ENCODE measurements around the gene MAMLD1. TPM values are rescaled to one million over a fixed set of nuclear protein-coding genes. Genes with fewer than 3 reads are reported as not detected.

MAMLD1 gene
- total and polyA plus RNA-seq, 2 experiments from 2014 or later: 2.1 to 2.4 TPM

- Histone ChIP-seq H3K79me2 (no peaks in the 10 kb centered on the region), H3K4me3 (no peak overlapping the region), H3K9me3 (ENCODE audit: low read depth) (no peaks in the 10 kb centered on the region), H3K4me1 (ENCODE audit: insufficient read depth) (no peaks in the 10 kb centered on the region), H3K9me2 (replicated peaks; ENCODE audit: insufficient read depth) (no peaks in the 10 kb centered on the region), H3K36me3 (replicated peaks; ENCODE audit: insufficient read depth, low read depth) (no peaks in the 10 kb centered on the region), H2AFZ (no peak overlapping the region), H4K20me1 (ENCODE audit: insufficient read depth, poor library complexity, severe bottlenecking) (no peaks in the 10 kb centered on the region), H3K27ac (no peak overlapping the region), H3K4me2 (no peak overlapping the region), H3K27me3 (no peaks in the 10 kb centered on the region)
- DNase-seq (ENCODE audit: low spot score): no peak
- TF ChIP-seq CTCF (IDR thresholded peaks at IDR 0.05; ENCODE audit: poor library complexity) (no peak), EZH2 (IDR thresholded peaks at IDR 0.05; ENCODE audit: borderline replicate concordance) (no peak), EZH2phosphoT487 (IDR thresholded peaks at IDR 0.05; ENCODE audit: low read depth, severe bottlenecking, unreplicated experiment) (no peak)
- WGBS (ENCODE audit: low lambda C conversion rate, missing lambda C conversion rate): 76% methylated on average over 2 of the region's 2 CpGs
Measured at GRCh38 chrX:150410513-150410912, 47.4 kb downstream of the MAMLD1 start.

- Histone ChIP-seq H4K20me1 (ENCODE audit: insufficient read depth, poor library complexity, severe bottlenecking) (no peaks in the 10 kb centered on the region), H3K4me1 (ENCODE audit: insufficient read depth) (no peaks in the 10 kb centered on the region), H3K79me2 (no peaks in the 10 kb centered on the region), H3K4me2 (no peak overlapping the region), H3K9me3 (ENCODE audit: low read depth) (no peaks in the 10 kb centered on the region), H2AFZ (no peak overlapping the region), H3K27ac (no peak overlapping the region), H3K36me3 (replicated peaks; ENCODE audit: insufficient read depth, low read depth) (no peaks in the 10 kb centered on the region), H3K9me2 (replicated peaks; ENCODE audit: insufficient read depth) (no peaks in the 10 kb centered on the region), H3K4me3 (no peak overlapping the region), H3K27me3 (no peaks in the 10 kb centered on the region)
- WGBS (ENCODE audit: low lambda C conversion rate, missing lambda C conversion rate): 72% methylated on average over 2 of the region's 2 CpGs
- no peak for TF ChIP-seq EZH2 (IDR thresholded peaks at IDR 0.05; ENCODE audit: borderline replicate concordance)
- no peak for TF ChIP-seq EZH2phosphoT487 (IDR thresholded peaks at IDR 0.05; ENCODE audit: low read depth, severe bottlenecking, unreplicated experiment)
- no peak for TF ChIP-seq CTCF (IDR thresholded peaks at IDR 0.05; ENCODE audit: poor library complexity)
- DNase-seq (ENCODE audit: low spot score): no peak
Measured at GRCh38 chrX:150411656-150412055, 48.5 kb downstream of the MAMLD1 start.

- 78% methylated on average over 2 of the region's 2 CpGs for WGBS (ENCODE audit: low lambda C conversion rate, missing lambda C conversion rate)
- no peaks in the 10 kb centered on the region for H3K9me2 ChIP-seq (replicated peaks; ENCODE audit: insufficient read depth)
- H3K36me3 ChIP-seq (replicated peaks; ENCODE audit: insufficient read depth, low read depth): no peaks in the 10 kb centered on the region
Measured at GRCh38 chrX:150414228-150414627, 51.1 kb downstream of the MAMLD1 start.

More at GRCh38 chrX:150414228-150414627, 51.1 kb downstream of the MAMLD1 start:
- H3K27me3 ChIP-seq: no peaks in the 10 kb centered on the region
- no peak overlapping the region for H3K27ac ChIP-seq
- TF ChIP-seq CTCF (IDR thresholded peaks at IDR 0.05; ENCODE audit: poor library complexity) (no peak), EZH2phosphoT487 (IDR thresholded peaks at IDR 0.05; ENCODE audit: low read depth, severe bottlenecking, unreplicated experiment) (no peak), EZH2 (IDR thresholded peaks at IDR 0.05; ENCODE audit: borderline replicate concordance) (no peak)
- no peaks in the 10 kb centered on the region for H4K20me1 ChIP-seq (ENCODE audit: insufficient read depth, poor library complexity, severe bottlenecking)
- H2AFZ ChIP-seq: no peak overlapping the region
- no peaks in the 10 kb centered on the region for H3K9me3 ChIP-seq (ENCODE audit: low read depth)
- no peaks in the 10 kb centered on the region for H3K79me2 ChIP-seq
- H3K4me3 ChIP-seq: no peak overlapping the region
- H3K4me2 ChIP-seq: no peak overlapping the region
- no peak for DNase-seq (ENCODE audit: low spot score)
- no peaks in the 10 kb centered on the region for H3K4me1 ChIP-seq (ENCODE audit: insufficient read depth)
